ENCODE results near the gene ZSCAN9. TPM values are rescaled to one million over a fixed set of nuclear protein-coding genes. Genes with fewer than 3 reads are reported as not detected.

ZSCAN9 gene
- total and polyA plus RNA-seq, 2 experiments from 2014 or later = 15.4 to 18.6 TPM

GRCh38 chr6:28240471-28240870, 15.4 kb downstream of the ZSCAN9 start:
- Histone ChIP-seq H3K27me3 (no peaks in the 10 kb centered on the region), H3K9me3 (ENCODE audit: low read depth) (no peaks in the 10 kb centered on the region), H3K4me1 (ENCODE audit: low read depth) (no peaks in the 10 kb centered on the region), H3K27ac (no peak overlapping the region), H3K4me3 (no peak overlapping the region), H3K36me3 (peaks cover 6% of the 10 kb centered on the region)
- no peak for DNase-seq (ENCODE audit: low read depth in 1 of 2, low spot score in 1 of 2)
- TF ChIP-seq CTCF (IDR thresholded peaks at IDR 0.05; ENCODE audit: low read depth, low read length) = no peak

- H3K4me3 ChIP-seq = no peak overlapping the region
- H3K27me3 ChIP-seq = no peaks in the 10 kb centered on the region
- TF ChIP-seq CTCF (IDR thresholded peaks at IDR 0.05; ENCODE audit: low read depth, low read length) = no peak
- no peaks in the 10 kb centered on the region for H3K9me3 ChIP-seq (ENCODE audit: low read depth)
- H3K27ac ChIP-seq = no peak overlapping the region
- H3K4me1 ChIP-seq (ENCODE audit: low read depth) = no peaks in the 10 kb centered on the region
- peaks cover 15% of the 10 kb centered on the region for H3K36me3 ChIP-seq
- DNase-seq (ENCODE audit: low read depth in 1 of 2, low spot score in 1 of 2) = no peak
These were observed 18.9 kb downstream of the ZSCAN9 start for GRCh38 chr6:28243946-28244345.

GRCh38 chr6:28245206-28245941, 20.3 kb downstream of the ZSCAN9 start:
- Histone ChIP-seq H3K27me3 (no peaks in the 10 kb centered on the region), H3K36me3 (peaks cover 18% of the 10 kb centered on the region), H3K27ac (no peak overlapping the region), H3K4me3 (no peak overlapping the region), H3K4me1 (ENCODE audit: low read depth) (no peaks in the 10 kb centered on the region), H3K9me3 (ENCODE audit: low read depth) (no peaks in the 10 kb centered on the region)
- no peak for TF ChIP-seq CTCF (IDR thresholded peaks at IDR 0.05; ENCODE audit: low read depth, low read length)
- no peak for DNase-seq (ENCODE audit: low read depth in 1 of 2, low spot score in 1 of 2)

- no peak for DNase-seq (ENCODE audit: low read depth in 1 of 2, low spot score in 1 of 2)
- Histone ChIP-seq H3K36me3 (peaks cover 18% of the 10 kb centered on the region), H3K4me1 (ENCODE audit: low read depth) (peaks cover 12% of the 10 kb centered on the region), H3K9me3 (ENCODE audit: low read depth) (no peaks in the 10 kb centered on the region), H3K4me3 (no peak overlapping the region), H3K27ac (no peak overlapping the region), H3K27me3 (no peaks in the 10 kb centered on the region)
- no peak for TF ChIP-seq CTCF (IDR thresholded peaks at IDR 0.05; ENCODE audit: low read depth, low read length)
These were observed 23.8 kb downstream of the ZSCAN9 start for GRCh38 chr6:28248916-28249315.

- TF ChIP-seq CTCF (IDR thresholded peaks at IDR 0.05; ENCODE audit: low read depth, low read length) = no peak
- Histone ChIP-seq H3K27me3 (no peaks in the 10 kb centered on the region), H3K4me3 (peak overlapping the region; percentile 78), H3K9me3 (ENCODE audit: low read depth) (no peaks in the 10 kb centered on the region), H3K36me3 (peaks cover 18% of the 10 kb centered on the region), H3K4me1 (ENCODE audit: low read depth) (peaks cover 12% of the 10 kb centered on the region), H3K27ac (no peak overlapping the region)
- DNase-seq (ENCODE audit: low read depth in 1 of 2, low spot score in 1 of 2) = no peak
These were observed 25.7 kb downstream of the ZSCAN9 start for GRCh38 chr6:28250747-28251146.

All from cardiac muscle cell (in vitro differentiated cells and primary cell).